Adrenal gland (tissue), 12 donors: ENCODE measurements around the gene POU2AF2. TPM values are rescaled to one million over a fixed set of nuclear protein-coding genes. Genes with fewer than 3 reads are reported as not detected.

Experiments
- DNase-seq, 7 donors: peaks; one replicate each; pipeline ENCODE4 v3.0.0-alpha.2; 2019 to 2020
- H3K27ac ChIP-seq, 5 donors: fragments of 200-600 bp; sonication (generic) in 4 of 5; 1 replicate in 3 of 5; 2 replicates in 2 of 5; pipeline versions ENCODE4 v1.5.1 to v1.8.0; 2016 to 2020; ENCODE audit warnings: mild to moderate bottlenecking in 1 of 5
- H3K27me3 ChIP-seq: fragments of 200-600 bp; 2 replicates; pipeline ENCODE4 v1.8.0; 2021
- H3K36me3 ChIP-seq, 2 donors: fragments of 200-600 bp; replicated peaks in 1 of 2; 1 replicate in 1 of 2; 2 replicates in 1 of 2; pipeline versions ENCODE4 v1.5.1 to v1.8.0; 2018 to 2022
- H3K4me1 ChIP-seq, 2 donors: fragments of 200-600 bp; replicated peaks in 1 of 2; 1 replicate in 1 of 2; 2 replicates in 1 of 2; pipeline versions ENCODE4 v1.5.1 to v1.8.0; 2018 to 2021
- H3K4me3 ChIP-seq, 4 donors: fragments of 200-600 bp; sonication (generic) in 3 of 4; one replicate each; pipeline ENCODE4 v1.5.1; 2016 to 2018
- H3K9me3 ChIP-seq, 3 donors: fragments of 200-600 bp; sonication (generic) in 1 of 3; replicated peaks in 1 of 3; 1 replicate in 2 of 3; 2 replicates in 1 of 3; pipeline versions ENCODE4 v1.5.1 to v1.8.0; 2016 to 2021
- POLR2A ChIP-seq, 2 donors: fragments of 450-650 bp; IDR thresholded peaks; one replicate each; pipeline ENCODE4 v1.6.1; 2017; ENCODE audit warnings: antibody characterized with exemption in 2 of 2, mild to moderate bottlenecking in 2 of 2, moderate library complexity in 1 of 2
- WGBS, 4 donors: extraction: QIAGEN DNeasy Blood & Tissue Kit in 2 of 4; methylation state at CpG; one replicate each; pipeline versions ENCODE4 v1.1.5 to v1.1.7; 2013 to 2017; 5-methylcytosine and 5-hydroxymethylcytosine counted together
- intact Hi-C, 2 donors: fragments of 100-400 bp; cut with DNase I; formaldehyde crosslinking; loops; one replicate each; pipeline versions ENCODE4 v1.14.1 to v1.15.0; 2022 to 2023
- polyA plus RNA-seq, 3 donors: library from polyadenylated mRNA; stranded (reverse); fragments of 200-250 nt in 2 of 3; fragments of 350-450 nt in 1 of 3; fragmentation: Illumina TruSeq in 1 of 3; extraction: RNeasy Lipid Tissue Mini Kit (QIAGEN cat#74804) in 1 of 3; gene quantifications; one replicate each; pipeline ENCODE4 v1.2.3, GENCODE V29; 2013 to 2014
- total RNA-seq, 9 donors: library from RNA; depleted of rRNA in 4 of 9; stranded (reverse); fragments of >200 nt in 4 of 9; fragments of 120-200 nt in 1 of 9; fragmentation: NEBNext Ultra II Directional in 1 of 9; extraction: Animal tissue kit (Norgen Biotek cat#: 25700) in 1 of 9; gene quantifications; one replicate each; pipeline versions ENCODE4 v1.1.0 to v1.2.4, GENCODE V29; 2013 to 2023
- TF ChIP-seq, protein P1 (sequence below), 6 experiments: fragments of 450-650 bp in 4 of 6; fragments of 200-600 bp in 2 of 6; sonication (generic) in 1 of 6; IDR thresholded peaks; 1 replicate in 5 of 6; 2 replicates in 1 of 6; pipeline versions ENCODE4 v1.5.1 to v1.8.0; 2016 to 2021; ENCODE audit warnings: antibody characterized with exemption in 6 of 6, mild to moderate bottlenecking in 2 of 6, moderate library complexity in 1 of 6
- donor health status: healthy with polysubstance abuse.
- donor health status: Bipolar disorder and iron deficiency.
- donor health status: DM: yes; HTN: yes; CAD: no.
- donor health status: DM: no; HTN: no; CAD: no.
- donor health status: DM: no; HTN: no; CAD: no.
- donor health status: DM: yes; HTN: yes; CAD: no.

The POU2AF2 gene
- total and polyA plus RNA-seq, 12 donors: 0.13 TPM; not detected in 11

DNA sequence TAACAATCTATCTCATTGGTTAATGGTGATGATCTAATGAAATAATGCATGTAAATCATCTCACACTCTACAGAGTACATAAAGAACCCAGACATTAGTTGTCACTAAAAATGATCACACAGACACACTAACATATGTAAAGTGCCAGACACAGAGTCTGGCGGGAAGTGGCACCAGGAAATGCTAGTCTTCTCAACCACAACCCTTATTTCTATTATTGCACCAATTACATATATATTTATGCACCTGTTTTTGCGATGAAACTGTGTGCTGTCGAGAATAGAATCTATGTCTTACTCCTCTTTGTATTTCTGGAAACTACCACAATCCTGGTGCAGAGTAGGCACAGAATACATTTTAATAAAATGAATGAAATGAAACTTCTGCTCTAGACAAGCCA lies 26.9 kb downstream of the POU2AF2 start:
- no peak for TF ChIP-seq POLR2A (IDR thresholded peaks at IDR 0.05)
- TF ChIP-seq, protein P1, sequence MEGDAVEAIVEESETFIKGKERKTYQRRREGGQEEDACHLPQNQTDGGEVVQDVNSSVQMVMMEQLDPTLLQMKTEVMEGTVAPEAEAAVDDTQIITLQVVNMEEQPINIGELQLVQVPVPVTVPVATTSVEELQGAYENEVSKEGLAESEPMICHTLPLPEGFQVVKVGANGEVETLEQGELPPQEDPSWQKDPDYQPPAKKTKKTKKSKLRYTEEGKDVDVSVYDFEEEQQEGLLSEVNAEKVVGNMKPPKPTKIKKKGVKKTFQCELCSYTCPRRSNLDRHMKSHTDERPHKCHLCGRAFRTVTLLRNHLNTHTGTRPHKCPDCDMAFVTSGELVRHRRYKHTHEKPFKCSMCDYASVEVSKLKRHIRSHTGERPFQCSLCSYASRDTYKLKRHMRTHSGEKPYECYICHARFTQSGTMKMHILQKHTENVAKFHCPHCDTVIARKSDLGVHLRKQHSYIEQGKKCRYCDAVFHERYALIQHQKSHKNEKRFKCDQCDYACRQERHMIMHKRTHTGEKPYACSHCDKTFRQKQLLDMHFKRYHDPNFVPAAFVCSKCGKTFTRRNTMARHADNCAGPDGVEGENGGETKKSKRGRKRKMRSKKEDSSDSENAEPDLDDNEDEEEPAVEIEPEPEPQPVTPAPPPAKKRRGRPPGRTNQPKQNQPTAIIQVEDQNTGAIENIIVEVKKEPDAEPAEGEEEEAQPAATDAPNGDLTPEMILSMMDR (IDR thresholded peaks at IDR 0.05): no peak
- no peak for DNase-seq
- intact Hi-C loops: no loop called here
- Histone ChIP-seq H3K27ac (no peak overlapping the region), H3K36me3 (no peaks in the 10 kb centered on the region), H3K4me3 (no peak overlapping the region), H3K9me3 (no peaks in the 10 kb centered on the region), H3K4me1 (no peaks in the 10 kb centered on the region), H3K27me3 (no peaks in the 10 kb centered on the region)
- WGBS, 4 donors: 83 to 90% (median 86%) methylated on average over 3 of the region's 3 CpGs

DNA sequence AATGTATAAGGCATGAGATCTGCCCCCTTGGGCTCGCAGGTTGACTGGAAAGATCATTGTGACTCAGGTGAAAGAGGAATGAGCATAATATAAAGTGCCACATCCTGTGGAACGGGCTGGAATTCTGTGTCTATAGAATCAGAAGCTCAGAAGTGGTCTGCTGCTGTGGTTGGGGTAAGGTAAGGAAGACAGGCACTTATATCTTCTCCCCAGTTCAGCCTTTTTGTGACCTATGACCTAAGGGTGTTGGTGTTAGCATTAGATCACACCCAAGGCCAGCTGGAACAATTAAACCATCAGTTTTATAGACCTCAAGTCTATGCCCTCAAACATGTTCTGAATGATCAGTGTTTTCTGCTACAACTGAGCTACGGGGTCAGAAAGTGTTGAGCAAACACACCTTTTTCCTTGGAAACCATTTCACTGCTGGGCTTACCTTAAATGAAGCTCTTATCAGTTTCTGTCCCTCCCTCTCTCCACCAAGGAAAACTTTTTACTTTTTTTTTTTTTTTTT lies 37.1 kb downstream of the POU2AF2 start:
- H3K4me1 ChIP-seq: no peaks in the 10 kb centered on the region
- no peaks in the 10 kb centered on the region for H3K27me3 ChIP-seq
- H3K27ac ChIP-seq: no peak overlapping the region
- H3K9me3 ChIP-seq: no peaks in the 10 kb centered on the region
- H3K36me3 ChIP-seq: no peaks in the 10 kb centered on the region
- H3K4me3 ChIP-seq: no peak overlapping the region
- intact Hi-C loops: loop anchor here (2.0 to 5.0 kb wide), 2 partner anchors 140 to 145 kb away; no protein-coding TSS in a partner anchor
- WGBS, 4 donors: 58 to 70% (median 64%) methylated on average over 3 of the region's 3 CpGs
- DNase-seq: no peak
- TF ChIP-seq, protein P1 (IDR thresholded peaks at IDR 0.05): no peak
- TF ChIP-seq POLR2A (IDR thresholded peaks at IDR 0.05): no peak

DNA sequence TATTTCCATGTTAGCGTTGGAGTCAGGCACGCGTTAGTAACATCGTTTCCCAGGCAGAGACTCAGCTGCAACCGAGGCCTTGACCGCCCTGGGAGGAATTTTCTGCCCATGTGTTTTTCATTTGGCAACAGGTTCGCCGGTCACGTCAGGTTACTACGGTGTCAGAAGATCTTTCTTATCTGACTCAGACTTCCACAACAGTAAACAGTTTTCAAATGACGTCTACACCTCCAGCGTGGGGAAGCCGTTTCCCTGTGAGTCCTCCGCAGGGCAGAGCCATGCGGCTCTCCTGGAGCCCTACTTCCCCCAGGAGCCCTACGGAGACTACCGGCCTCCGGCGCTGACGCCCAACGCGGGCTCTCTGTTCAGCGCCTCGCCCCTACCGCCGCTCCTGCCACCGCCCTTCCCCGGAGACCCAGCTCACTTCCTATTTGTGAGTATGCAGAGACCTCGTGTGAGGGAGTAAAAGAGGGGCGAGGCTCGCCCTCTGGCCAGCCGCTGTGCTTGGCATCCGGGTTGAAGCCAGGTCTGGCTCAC lies 38.5 kb downstream of the POU2AF2 start:
- WGBS, 4 donors: 74 to 78% (median 77%) methylated on average over 30 to 33 of the region's 33 CpGs
- no peaks in the 10 kb centered on the region for H3K4me1 ChIP-seq
- DNase-seq: no peak
- intact Hi-C loops: loop anchor here (2.0 to 5.0 kb wide), 2 partner anchors 139 to 143 kb away; no protein-coding TSS in a partner anchor
- no peak for TF ChIP-seq POLR2A (IDR thresholded peaks at IDR 0.05)
- TF ChIP-seq, protein P1 (IDR thresholded peaks at IDR 0.05): no peak
- H3K4me3 ChIP-seq: no peak overlapping the region
- H3K27ac ChIP-seq: no peak overlapping the region
- H3K9me3 ChIP-seq: no peaks in the 10 kb centered on the region
- H3K27me3 ChIP-seq: no peaks in the 10 kb centered on the region
- no peaks in the 10 kb centered on the region for H3K36me3 ChIP-seq

DNA sequence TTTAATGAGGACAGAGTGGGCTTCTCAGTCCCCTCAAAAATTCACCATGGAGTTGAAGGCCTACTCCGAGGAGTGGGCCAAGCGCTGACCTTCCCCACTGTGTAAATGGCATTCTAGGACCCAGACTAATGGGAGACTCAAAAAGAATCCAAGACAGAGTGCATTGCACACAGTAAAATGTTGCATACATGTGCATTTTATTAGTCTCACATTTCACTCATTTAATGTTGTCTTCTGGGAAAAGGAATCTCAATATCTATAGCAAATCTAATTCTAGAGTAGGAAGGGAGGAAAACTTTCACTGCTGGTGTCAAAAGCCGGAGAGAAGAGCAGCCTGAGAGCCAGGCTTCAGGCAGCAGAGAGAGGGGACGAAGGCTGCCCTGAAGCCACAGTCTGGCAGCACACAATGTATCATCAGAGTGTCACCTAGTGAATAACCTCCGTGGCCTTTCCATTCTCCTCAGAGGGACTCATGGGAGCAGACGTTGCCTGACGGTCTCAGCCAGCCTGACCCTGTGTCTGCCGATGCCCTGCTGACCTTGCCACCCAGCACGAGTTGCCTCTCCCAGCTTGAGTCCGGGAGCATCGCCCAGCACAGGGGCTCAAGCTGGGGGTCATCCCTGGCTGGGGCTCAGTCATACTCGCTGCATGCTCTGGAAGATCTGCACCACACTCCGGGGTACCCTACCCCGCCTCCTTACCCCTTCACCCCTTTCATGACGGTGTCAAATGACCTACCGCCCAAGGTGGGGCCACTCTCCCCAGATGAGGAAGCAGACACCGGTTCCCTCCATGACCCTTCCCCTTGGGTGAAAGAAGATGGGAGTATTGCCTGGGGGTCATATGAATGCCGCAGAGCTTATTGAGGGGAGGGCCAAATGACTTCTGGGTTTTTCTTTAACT lies 39.9 kb downstream of the POU2AF2 start:
- no peaks in the 10 kb centered on the region for H3K27me3 ChIP-seq
- no peak for DNase-seq
- no peaks in the 10 kb centered on the region for H3K4me1 ChIP-seq
- H3K4me3 ChIP-seq: no peak overlapping the region
- no peak overlapping the region for H3K27ac ChIP-seq
- no peaks in the 10 kb centered on the region for H3K9me3 ChIP-seq
- no peaks in the 10 kb centered on the region for H3K36me3 ChIP-seq
- TF ChIP-seq, protein P1 (IDR thresholded peaks at IDR 0.05): no peak
- TF ChIP-seq POLR2A (IDR thresholded peaks at IDR 0.05): no peak
- intact Hi-C loops: no loop called here
- WGBS, 4 donors: 75 to 85% (median 76%) methylated on average over 11 to 18 of the region's 18 CpGs
